ENCODE data around the gene ADORA2A.

The ADORA2A gene

GRCh38 chr22:24445481-24446259, 18.3 kb downstream of the ADORA2A start:
- Histone ChIP-seq H3K27me3 (ENCODE audit: control insufficient read depth, insufficient read depth, low read length) (peaks cover 14% of the 10 kb centered on the region), H3K36me3 (ENCODE audit: insufficient read depth, low read length) (no peaks in the 10 kb centered on the region), H3K9me3 (replicated peaks; ENCODE audit: low read length) (no peaks in the 10 kb centered on the region), H3K9ac (ENCODE audit: low read depth, low read length) (no peak overlapping the region), H3K4me2 (ENCODE audit: low read length) (no peak overlapping the region), H3K4me3 (ENCODE audit: low read length) (no peak overlapping the region), H3K4me1 (ENCODE audit: control insufficient read depth, insufficient read depth, low read length) (peaks cover 18% of the 10 kb centered on the region)

- no peak overlapping the region for H3K4me3 ChIP-seq (ENCODE audit: low read length)
- H3K27me3 ChIP-seq (ENCODE audit: control insufficient read depth, insufficient read depth, low read length): peaks cover 14% of the 10 kb centered on the region
- H3K4me2 ChIP-seq (ENCODE audit: low read length): no peak overlapping the region
- peaks cover 13% of the 10 kb centered on the region for H3K4me1 ChIP-seq (ENCODE audit: control insufficient read depth, insufficient read depth, low read length)
- no peaks in the 10 kb centered on the region for H3K36me3 ChIP-seq (ENCODE audit: insufficient read depth, low read length)
- no peak overlapping the region for H3K9ac ChIP-seq (ENCODE audit: low read depth, low read length)
- H3K9me3 ChIP-seq (replicated peaks; ENCODE audit: low read length): no peaks in the 10 kb centered on the region
These were observed 18.8 kb downstream of the ADORA2A start for GRCh38 chr22:24446260-24446611.

GRCh38 chr22:24450610-24451009, 23.2 kb downstream of the ADORA2A start:
- peaks cover under 1% of the 10 kb centered on the region for H3K4me1 ChIP-seq (ENCODE audit: control insufficient read depth, insufficient read depth, low read length)
- H3K4me3 ChIP-seq (ENCODE audit: low read length): no peak overlapping the region
- H3K4me2 ChIP-seq (ENCODE audit: low read length): no peak overlapping the region
- H3K27me3 ChIP-seq (ENCODE audit: control insufficient read depth, insufficient read depth, low read length): peaks cover 22% of the 10 kb centered on the region
- no peak overlapping the region for H3K9ac ChIP-seq (ENCODE audit: low read depth, low read length)
- H3K9me3 ChIP-seq (replicated peaks; ENCODE audit: low read length): no peaks in the 10 kb centered on the region
- H3K36me3 ChIP-seq (ENCODE audit: insufficient read depth, low read length): no peaks in the 10 kb centered on the region

- no peak overlapping the region for H3K9ac ChIP-seq (ENCODE audit: low read depth, low read length)
- H3K27me3 ChIP-seq (ENCODE audit: control insufficient read depth, insufficient read depth, low read length): peaks cover 28% of the 10 kb centered on the region
- no peaks in the 10 kb centered on the region for H3K9me3 ChIP-seq (replicated peaks; ENCODE audit: low read length)
- H3K36me3 ChIP-seq (ENCODE audit: insufficient read depth, low read length): no peaks in the 10 kb centered on the region
- no peaks in the 10 kb centered on the region for H3K4me1 ChIP-seq (ENCODE audit: control insufficient read depth, insufficient read depth, low read length)
- H3K4me2 ChIP-seq (ENCODE audit: low read length): no peak overlapping the region
- H3K4me3 ChIP-seq (ENCODE audit: low read length): no peak overlapping the region
These were observed 23.8 kb downstream of the ADORA2A start for GRCh38 chr22:24451162-24451561.

GRCh38 chr22:24453853-24454252, 26.5 kb downstream of the ADORA2A start:
- H3K9ac ChIP-seq (ENCODE audit: low read depth, low read length): no peak overlapping the region
- peaks cover 26% of the 10 kb centered on the region for H3K27me3 ChIP-seq (ENCODE audit: control insufficient read depth, insufficient read depth, low read length)
- no peaks in the 10 kb centered on the region for H3K4me1 ChIP-seq (ENCODE audit: control insufficient read depth, insufficient read depth, low read length)
- H3K4me2 ChIP-seq (ENCODE audit: low read length): no peak overlapping the region
- H3K36me3 ChIP-seq (ENCODE audit: insufficient read depth, low read length): no peaks in the 10 kb centered on the region
- no peak overlapping the region for H3K4me3 ChIP-seq (ENCODE audit: low read length)
- no peaks in the 10 kb centered on the region for H3K9me3 ChIP-seq (replicated peaks; ENCODE audit: low read length)

GRCh38 chr22:24455039-24455438, 27.6 kb downstream of the ADORA2A start:
- Histone ChIP-seq H3K27me3 (ENCODE audit: control insufficient read depth, insufficient read depth, low read length) (peaks cover 20% of the 10 kb centered on the region), H3K4me3 (ENCODE audit: low read length) (no peak overlapping the region), H3K4me1 (ENCODE audit: control insufficient read depth, insufficient read depth, low read length) (no peaks in the 10 kb centered on the region), H3K4me2 (ENCODE audit: low read length) (no peak overlapping the region), H3K36me3 (ENCODE audit: insufficient read depth, low read length) (no peaks in the 10 kb centered on the region), H3K9ac (ENCODE audit: low read depth, low read length) (no peak overlapping the region), H3K9me3 (replicated peaks; ENCODE audit: low read length) (no peaks in the 10 kb centered on the region)

GRCh38 chr22:24455751-24456426, 28.5 kb downstream of the ADORA2A start:
- Histone ChIP-seq H3K4me3 (ENCODE audit: low read length) (no peak overlapping the region), H3K4me2 (ENCODE audit: low read length) (no peak overlapping the region), H3K36me3 (ENCODE audit: insufficient read depth, low read length) (no peaks in the 10 kb centered on the region), H3K27me3 (ENCODE audit: control insufficient read depth, insufficient read depth, low read length) (peaks cover 17% of the 10 kb centered on the region), H3K4me1 (ENCODE audit: control insufficient read depth, insufficient read depth, low read length) (no peaks in the 10 kb centered on the region), H3K9me3 (replicated peaks; ENCODE audit: low read length) (no peaks in the 10 kb centered on the region), H3K9ac (ENCODE audit: low read depth, low read length) (no peak overlapping the region)

DNA sequence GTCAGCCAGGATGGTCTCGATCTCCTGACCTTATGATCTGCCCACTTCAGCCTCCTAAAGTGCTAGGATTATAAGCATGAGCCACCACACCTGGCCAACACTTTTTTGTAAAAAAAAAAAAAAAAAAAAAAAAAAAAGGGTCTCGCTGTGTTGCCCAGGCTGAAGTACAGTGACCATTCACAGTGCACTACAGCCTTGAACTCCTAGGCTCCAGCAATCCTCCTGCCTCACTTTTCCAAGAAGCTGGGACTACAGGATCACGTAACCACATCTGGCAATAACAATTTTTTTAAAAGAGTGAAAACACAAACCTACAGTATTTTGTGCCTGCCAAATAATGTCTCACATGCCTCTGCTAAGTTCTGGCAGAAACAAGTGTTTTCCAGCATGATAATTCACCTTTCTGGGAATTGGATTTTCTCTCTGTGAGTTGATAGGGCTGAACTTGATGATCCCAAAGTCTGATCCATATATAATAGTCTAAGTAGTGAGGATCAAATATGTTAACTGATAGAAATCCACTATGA, 30.6 kb downstream of the ADORA2A start:
- no peaks in the 10 kb centered on the region for H3K4me1 ChIP-seq (ENCODE audit: control insufficient read depth, insufficient read depth, low read length)
- no peak overlapping the region for H3K4me2 ChIP-seq (ENCODE audit: low read length)
- no peak overlapping the region for H3K9ac ChIP-seq (ENCODE audit: low read depth, low read length)
- H3K4me3 ChIP-seq (ENCODE audit: low read length): no peak overlapping the region
- peaks cover 13% of the 10 kb centered on the region for H3K27me3 ChIP-seq (ENCODE audit: control insufficient read depth, insufficient read depth, low read length)
- H3K36me3 ChIP-seq (ENCODE audit: insufficient read depth, low read length): no peaks in the 10 kb centered on the region
- H3K9me3 ChIP-seq (replicated peaks; ENCODE audit: low read length): no peaks in the 10 kb centered on the region

DNA sequence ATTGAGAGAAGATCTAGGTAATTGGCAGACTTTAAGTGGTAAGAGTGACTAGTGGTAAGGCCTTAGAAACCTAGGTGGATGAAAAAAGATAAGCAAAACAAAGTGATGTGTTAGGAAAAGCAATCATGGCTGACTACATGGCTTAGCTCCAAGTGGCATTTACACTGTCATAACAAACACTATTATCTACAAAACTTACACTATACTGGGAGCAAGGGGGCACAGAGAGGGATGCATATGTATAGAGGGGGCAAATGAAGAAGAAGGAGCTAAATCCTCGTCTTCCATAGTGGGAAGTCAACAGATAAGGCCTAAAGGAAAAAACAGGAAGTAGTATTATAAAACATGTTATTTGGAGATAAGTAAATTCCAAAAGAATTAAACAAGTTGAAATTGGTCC, 32.5 kb downstream of the ADORA2A start:
- peaks cover 13% of the 10 kb centered on the region for H3K27me3 ChIP-seq (ENCODE audit: control insufficient read depth, insufficient read depth, low read length)
- no peaks in the 10 kb centered on the region for H3K9me3 ChIP-seq (replicated peaks; ENCODE audit: low read length)
- no peaks in the 10 kb centered on the region for H3K4me1 ChIP-seq (ENCODE audit: control insufficient read depth, insufficient read depth, low read length)
- no peak overlapping the region for H3K4me3 ChIP-seq (ENCODE audit: low read length)
- H3K4me2 ChIP-seq (ENCODE audit: low read length): no peak overlapping the region
- no peak overlapping the region for H3K9ac ChIP-seq (ENCODE audit: low read depth, low read length)
- no peaks in the 10 kb centered on the region for H3K36me3 ChIP-seq (ENCODE audit: insufficient read depth, low read length)

DNA sequence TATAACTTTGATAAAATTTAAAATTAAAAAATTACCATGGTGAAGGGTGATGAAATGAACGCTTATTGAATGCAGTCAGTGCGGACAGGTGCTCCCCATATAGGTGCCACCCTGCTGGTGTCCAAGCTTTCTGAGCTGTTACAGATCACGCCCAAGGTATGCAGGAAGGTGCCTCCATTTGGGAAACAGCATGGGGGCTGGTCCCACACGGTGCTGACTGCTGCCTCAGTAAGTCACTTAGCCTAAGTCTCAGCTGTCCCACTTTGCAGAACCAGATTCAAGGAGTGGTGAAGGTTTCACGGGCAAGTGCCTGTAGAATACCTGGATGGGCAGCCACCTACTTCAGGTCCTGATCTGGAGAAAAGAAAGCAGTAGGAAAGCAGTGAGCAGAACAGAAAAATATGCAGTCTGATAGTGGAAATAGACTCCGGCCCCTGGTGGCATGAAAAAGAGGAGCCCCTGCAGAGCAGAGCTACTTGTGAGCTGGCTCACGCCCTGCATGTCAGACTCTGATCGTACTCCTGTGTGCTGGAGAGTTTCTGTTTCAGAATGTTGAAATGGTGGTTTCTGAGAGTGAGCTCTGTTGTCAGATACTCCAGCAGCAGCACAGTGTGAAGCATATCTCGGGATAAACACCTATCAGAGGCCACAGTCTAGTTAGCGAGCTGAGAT, 33.2 kb downstream of the ADORA2A start:
- no peaks in the 10 kb centered on the region for H3K9me3 ChIP-seq (replicated peaks; ENCODE audit: low read length)
- H3K4me2 ChIP-seq (ENCODE audit: low read length): no peak overlapping the region
- peaks cover 9% of the 10 kb centered on the region for H3K27me3 ChIP-seq (ENCODE audit: control insufficient read depth, insufficient read depth, low read length)
- H3K4me3 ChIP-seq (ENCODE audit: low read length): no peak overlapping the region
- H3K9ac ChIP-seq (ENCODE audit: low read depth, low read length): no peak overlapping the region
- no peaks in the 10 kb centered on the region for H3K4me1 ChIP-seq (ENCODE audit: control insufficient read depth, insufficient read depth, low read length)
- H3K36me3 ChIP-seq (ENCODE audit: insufficient read depth, low read length): no peaks in the 10 kb centered on the region

DNA sequence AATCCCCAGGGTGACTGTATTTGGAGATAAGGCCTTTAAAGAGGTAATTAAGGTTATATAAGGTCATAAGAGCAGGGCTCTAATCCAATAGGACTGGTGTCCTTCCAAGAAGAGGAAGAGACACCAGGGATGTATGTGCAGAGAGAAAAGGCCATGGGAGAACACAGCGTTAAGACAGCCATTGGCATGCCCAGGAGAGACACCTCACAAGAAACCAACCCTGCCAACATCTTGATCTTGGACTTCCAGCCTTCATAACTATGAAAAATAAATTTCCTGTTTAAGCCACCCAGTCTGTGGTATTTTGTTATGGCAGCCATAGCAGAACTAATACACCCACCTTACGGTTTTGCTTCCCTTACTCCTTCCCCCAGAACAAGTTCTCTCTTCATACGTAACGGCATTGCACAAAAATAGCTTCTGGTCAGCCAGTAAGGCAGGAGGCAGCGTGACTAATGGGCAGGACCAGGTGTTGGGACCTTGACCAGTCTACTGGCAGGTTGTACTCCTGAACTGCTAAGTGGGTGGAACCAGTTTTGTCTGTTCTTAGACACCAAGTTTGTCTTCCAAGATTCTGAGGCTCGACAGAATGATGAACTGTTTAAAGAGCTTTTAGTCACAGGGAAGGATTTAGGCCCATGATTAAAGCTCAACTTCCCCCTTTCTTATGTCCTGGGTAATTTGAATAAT, 35.8 kb downstream of the ADORA2A start:
- no peaks in the 10 kb centered on the region for H3K36me3 ChIP-seq (ENCODE audit: insufficient read depth, low read length)
- peaks cover 13% of the 10 kb centered on the region for H3K4me1 ChIP-seq (ENCODE audit: control insufficient read depth, insufficient read depth, low read length)
- no peaks in the 10 kb centered on the region for H3K27me3 ChIP-seq (ENCODE audit: control insufficient read depth, insufficient read depth, low read length)
- H3K9ac ChIP-seq (ENCODE audit: low read depth, low read length): no peak overlapping the region
- H3K9me3 ChIP-seq (replicated peaks; ENCODE audit: low read length): no peaks in the 10 kb centered on the region
- no peak overlapping the region for H3K4me3 ChIP-seq (ENCODE audit: low read length)
- H3K4me2 ChIP-seq (ENCODE audit: low read length): no peak overlapping the region

Measured in skeletal muscle satellite cell (primary cell).